CD4-positive, alpha-beta T cell (primary cell): ENCODE results near the gene TMEM8B. TPM values are rescaled to one million over a fixed set of nuclear protein-coding genes. Genes with fewer than 3 reads are reported as not detected.

ENCODE experiments used
- ATAC-seq: fragments of 200-7000 bp; cut with Tn5 transposase; one replicate; pipeline ENCODE4 v1.10.0; 2022; ENCODE audit warnings: mild to moderate bottlenecking; ENCODE audit not compliant: poor library complexity
- CTCF ChIA-PET: fragments of 350-600 bp; sonication (Branson Sonifier 250); formaldehyde crosslinking; loops from one replicate; lab custom pipeline; 2021; ENCODE audit warnings: antibody characterized with exemption, inconsistent platforms; lab: Charles Lee
- POLR2A ChIA-PET: fragments of 350-600 bp; sonication (Branson Sonifier 250); formaldehyde crosslinking; loops from one replicate; lab custom pipeline; 2021; ENCODE audit warnings: antibody characterized with exemption, inconsistent platforms; lab: Charles Lee
- DNase-seq, 14 experiments: peaks; one replicate each; pipeline ENCODE4 v3.0.0-alpha.2; 2013 to 2020; ENCODE audit warnings: mixed read lengths in 2 of 14
- H3K27ac ChIP-seq, 2 donors: one replicate each; pipeline versions ENCODE4 v1.5.1 to v1.7.0; 2013; ENCODE audit warnings: low read length in 2 of 2, low read depth in 1 of 2, mild to moderate bottlenecking in 1 of 2
- H3K27me3 ChIP-seq, 2 experiments: 1 replicate in 1 of 2; 2 replicates in 1 of 2; pipeline versions ENCODE4 v1.6.1 to v1.7.0; 2013; ENCODE audit warnings: low read length in 2 of 2, control low read depth in 1 of 2, mild to moderate bottlenecking in 1 of 2, moderate library complexity in 1 of 2; ENCODE audit not compliant: insufficient read depth in 2 of 2, control insufficient read depth in 1 of 2
- H3K36me3 ChIP-seq: one replicate; pipeline ENCODE4 v1.6.1; 2013; ENCODE audit warnings: low read length, control low read depth; ENCODE audit not compliant: insufficient read depth
- H3K4me1 ChIP-seq: one replicate; pipeline ENCODE4 v1.6.1; 2013; ENCODE audit warnings: low read length, control low read depth; ENCODE audit not compliant: insufficient read depth
- H3K4me3 ChIP-seq: one replicate; pipeline ENCODE4 v1.5.1; 2013; ENCODE audit warnings: mild to moderate bottlenecking, low read length, moderate library complexity
- H3K9me3 ChIP-seq, 2 experiments: 1 replicate in 1 of 2; 2 replicates in 1 of 2; pipeline versions ENCODE4 v1.6.1 to v1.7.0; 2013; ENCODE audit warnings: low read length in 2 of 2, mild to moderate bottlenecking in 2 of 2, control low read depth in 1 of 2, moderate library complexity in 1 of 2; ENCODE audit not compliant: control insufficient read depth in 1 of 2, insufficient read depth in 1 of 2
- H3K27ac Mint-ChIP-seq: one replicate; pipeline ENCODE4 v1.8.0; 2020; ENCODE audit warnings: mixed read lengths
- H3K27me3 Mint-ChIP-seq: one replicate; pipeline ENCODE4 v1.8.0; 2021; ENCODE audit warnings: mixed read lengths
- H3K36me3 Mint-ChIP-seq: one replicate; pipeline ENCODE4 v1.8.0; 2021; ENCODE audit warnings: low read depth, mixed read lengths
- H3K4me1 Mint-ChIP-seq: one replicate; pipeline ENCODE4 v1.8.0; 2021; ENCODE audit warnings: low read depth, mixed read lengths
- H3K4me3 Mint-ChIP-seq: one replicate; pipeline ENCODE4 v1.8.0; 2020; ENCODE audit warnings: mild to moderate bottlenecking, mixed read lengths
- H3K9me3 Mint-ChIP-seq: one replicate; pipeline ENCODE4 v1.8.0; 2020; ENCODE audit warnings: mixed read lengths
- intact Hi-C, 2 experiments: fragments of 100-400 bp; cut with DNase I in 1 of 2; cut with micrococcal nuclease in 1 of 2; formaldehyde crosslinking; loops; one replicate each; pipeline versions ENCODE4 v1.15.1 to v1.9.0; 2023 to 2025; cut with DNase I, micrococcal nuclease
- total RNA-seq, 174 experiments: library from RNA in 2 of 174; stranded (reverse) in 2 of 174; gene quantifications; one replicate each; pipeline ENCODE4 v1.2.3 and lab custom pipeline; 2021 to 2026
- TF ChIP-seq, protein P1 (sequence below): fragments of 200-600 bp; IDR thresholded peaks from one replicate; pipeline ENCODE4 v1.8.0; 2022; ENCODE audit warnings: antibody characterized with exemption, mild to moderate bottlenecking

The TMEM8B gene
- total RNA-seq, 2 experiments from 2014 or later = 8.9 to 9.6 TPM

DNA sequence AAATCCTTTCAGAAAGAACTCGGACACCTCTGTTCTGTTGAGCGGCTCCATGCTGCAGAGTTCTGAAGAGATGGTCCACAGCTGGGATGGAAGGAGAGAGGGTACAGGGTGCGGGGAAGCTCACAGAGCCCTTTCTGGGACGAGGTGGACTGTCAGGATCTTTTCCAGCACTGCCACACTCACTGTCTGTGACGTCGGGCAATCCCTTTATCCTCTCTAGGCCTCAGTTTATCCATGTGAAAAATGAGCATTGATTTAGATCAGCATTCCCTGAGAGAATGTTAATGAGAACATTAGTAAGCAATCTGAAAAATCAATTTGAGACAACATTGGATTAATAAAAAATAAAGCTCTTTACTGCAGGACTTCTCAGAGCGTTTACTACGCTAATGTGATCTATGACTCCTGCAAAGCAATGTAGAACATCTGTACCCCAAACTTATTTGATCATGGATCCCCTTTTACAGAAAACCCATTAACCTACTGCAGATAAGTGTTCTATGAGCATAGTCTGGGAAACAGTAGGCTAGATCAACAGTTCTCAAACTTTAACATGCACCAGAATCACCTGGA, 41.4 kb downstream of the TMEM8B start, which contains the start of gene OR13J1:
OR13J1 (minus strand) TSS at position 51 of the 573 bp plus-strand sequence; CDS start at position 51, 0 bp downstream.
- no peaks in the 10 kb centered on the region for H3K4me1 Mint-ChIP-seq
- no peak for DNase-seq
- TF ChIP-seq, protein P1, sequence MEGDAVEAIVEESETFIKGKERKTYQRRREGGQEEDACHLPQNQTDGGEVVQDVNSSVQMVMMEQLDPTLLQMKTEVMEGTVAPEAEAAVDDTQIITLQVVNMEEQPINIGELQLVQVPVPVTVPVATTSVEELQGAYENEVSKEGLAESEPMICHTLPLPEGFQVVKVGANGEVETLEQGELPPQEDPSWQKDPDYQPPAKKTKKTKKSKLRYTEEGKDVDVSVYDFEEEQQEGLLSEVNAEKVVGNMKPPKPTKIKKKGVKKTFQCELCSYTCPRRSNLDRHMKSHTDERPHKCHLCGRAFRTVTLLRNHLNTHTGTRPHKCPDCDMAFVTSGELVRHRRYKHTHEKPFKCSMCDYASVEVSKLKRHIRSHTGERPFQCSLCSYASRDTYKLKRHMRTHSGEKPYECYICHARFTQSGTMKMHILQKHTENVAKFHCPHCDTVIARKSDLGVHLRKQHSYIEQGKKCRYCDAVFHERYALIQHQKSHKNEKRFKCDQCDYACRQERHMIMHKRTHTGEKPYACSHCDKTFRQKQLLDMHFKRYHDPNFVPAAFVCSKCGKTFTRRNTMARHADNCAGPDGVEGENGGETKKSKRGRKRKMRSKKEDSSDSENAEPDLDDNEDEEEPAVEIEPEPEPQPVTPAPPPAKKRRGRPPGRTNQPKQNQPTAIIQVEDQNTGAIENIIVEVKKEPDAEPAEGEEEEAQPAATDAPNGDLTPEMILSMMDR = no peak
- H3K4me3 Mint-ChIP-seq = no peak within 1 kb of the TSS
- ChIA-PET CTCF (no interaction called here), POLR2A (no interaction called here)
- intact Hi-C loops = no loop called here
- H3K36me3 Mint-ChIP-seq = no peaks in the 10 kb centered on the region
- Histone ChIP-seq H3K27me3 (peaks cover 0 to 3% of the 10 kb centered on the region in 2 experiments), H3K4me3 (no peak within 1 kb of the TSS), H3K9me3 (no peaks in the 10 kb centered on the region), H3K4me1 (no peaks in the 10 kb centered on the region), H3K36me3 (no peaks in the 10 kb centered on the region), H3K27ac (no peak within 1 kb of the TSS)
- peaks cover 12% of the 10 kb centered on the region for H3K27me3 Mint-ChIP-seq
- no peaks in the 10 kb centered on the region for H3K9me3 Mint-ChIP-seq
- H3K27ac Mint-ChIP-seq = no peak within 1 kb of the TSS
- ATAC-seq = no peak

DNA sequence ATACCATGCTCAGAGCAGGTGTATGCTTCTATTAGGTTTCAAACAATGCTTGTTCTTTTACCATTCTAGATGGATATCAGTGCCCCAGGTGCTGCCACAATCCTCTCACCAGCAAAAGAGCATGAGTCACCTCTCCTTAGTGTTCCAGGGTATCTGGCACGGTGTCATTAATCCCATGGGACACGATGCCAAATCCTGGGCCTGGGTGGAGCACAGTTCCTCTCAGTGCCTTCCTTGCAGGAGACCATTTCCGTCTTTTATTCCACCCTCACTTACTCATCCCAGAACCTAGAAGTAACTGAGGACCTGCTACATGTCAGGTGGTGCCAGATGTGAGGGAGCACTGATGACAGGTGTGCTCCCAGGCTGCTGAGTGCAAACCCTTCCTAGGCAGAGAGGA, 42.5 kb downstream of the TMEM8B start:
- Histone ChIP-seq H3K27ac (no peak overlapping the region), H3K27me3 (peaks cover 0 to 3% of the 10 kb centered on the region in 2 experiments), H3K4me1 (no peaks in the 10 kb centered on the region), H3K9me3 (no peaks in the 10 kb centered on the region), H3K4me3 (no peak overlapping the region), H3K36me3 (no peaks in the 10 kb centered on the region)
- Mint-ChIP-seq H3K4me1 (no peaks in the 10 kb centered on the region), H3K27me3 (peaks cover 8% of the 10 kb centered on the region), H3K27ac (no peak overlapping the region), H3K9me3 (no peaks in the 10 kb centered on the region), H3K36me3 (no peaks in the 10 kb centered on the region), H3K4me3 (no peak overlapping the region)
- POLR2A ChIA-PET = no interaction called here
- ATAC-seq = no peak
- no peak for DNase-seq
- TF ChIP-seq, protein P1 = no peak
- intact Hi-C loops = no loop called here
- CTCF ChIA-PET = no interaction called here

DNA sequence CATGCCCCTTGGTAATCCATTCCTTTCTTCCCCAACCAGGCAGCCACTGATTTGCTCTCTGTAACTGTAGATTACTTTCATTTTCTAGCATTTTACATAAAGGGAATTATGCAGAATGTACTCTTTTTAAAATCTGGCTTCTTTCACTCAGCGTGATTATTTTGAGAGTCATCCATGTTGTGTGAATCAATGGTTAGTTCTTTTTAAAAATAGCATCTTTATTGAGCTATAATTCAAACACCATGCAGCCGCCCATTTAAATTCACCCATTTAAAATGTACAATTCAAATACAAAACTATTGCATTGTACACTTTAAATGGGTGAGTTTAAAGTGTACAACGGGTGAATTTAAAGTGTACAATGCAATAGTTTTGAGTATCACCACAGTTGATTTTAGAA, 43.5 kb downstream of the TMEM8B start:
- H3K27me3 ChIP-seq = peaks cover 0 to 2% of the 10 kb centered on the region in 2 experiments
- no peak overlapping the region for H3K27ac Mint-ChIP-seq
- H3K36me3 ChIP-seq = no peaks in the 10 kb centered on the region
- ChIA-PET CTCF (no interaction called here), POLR2A (no interaction called here)
- DNase-seq (no peak), ATAC-seq (no peak)
- H3K27me3 Mint-ChIP-seq = peaks cover 12% of the 10 kb centered on the region
- H3K9me3 ChIP-seq = peaks cover 0 to 4% of the 10 kb centered on the region in 2 experiments
- TF ChIP-seq, protein P1 = no peak
- H3K4me3 ChIP-seq = no peak overlapping the region
- H3K9me3 Mint-ChIP-seq = peaks cover 3% of the 10 kb centered on the region
- H3K36me3 Mint-ChIP-seq = no peaks in the 10 kb centered on the region
- no peaks in the 10 kb centered on the region for H3K4me1 Mint-ChIP-seq
- no peak overlapping the region for H3K27ac ChIP-seq
- intact Hi-C loops = no loop called here
- H3K4me3 Mint-ChIP-seq = no peak overlapping the region
- no peaks in the 10 kb centered on the region for H3K4me1 ChIP-seq
